Panc1 (cell line): Measurements from ENCODE around the gene MAPK6. TPM values are rescaled to one million over a fixed set of nuclear protein-coding genes. Genes with fewer than 3 reads are reported as not detected.

Source experiments
- ATAC-seq: fragments of 200-7000 bp; cut with Tn5 transposase; 2 replicates; pipeline ENCODE4 v1.9.1; 2020; ENCODE audit warnings: mild to moderate bottlenecking, moderate library complexity
- BruUV-seq: library from RNA; stranded (reverse); fragments of 400-500 nt; replicated peaks from 2 replicates; lab custom pipeline; 2021; lab: Mats Ljungman, UMichigan
- CTCF ChIA-PET: fragments of 300-600 bp; sonication (Branson Sonifier 250); formaldehyde crosslinking; loops from one replicate; lab custom pipeline; 2022; ENCODE audit warnings: antibody characterized with exemption; lab: Charles Lee
- POLR2A ChIA-PET: fragments of 300-600 bp; sonication (Branson Sonifier 250); formaldehyde crosslinking; loops from one replicate; lab custom pipeline; 2022; ENCODE audit warnings: antibody characterized with exemption; lab: Charles Lee
- DNase-seq: peaks from one replicate; pipeline ENCODE4 v3.0.0-alpha.2; 2010; ENCODE audit warnings: low read depth, low spot score
- H3K27ac ChIP-seq: 2 replicates; pipeline ENCODE4 v1.5.1; 2011; ENCODE audit warnings: mild to moderate bottlenecking, low read length, inconsistent platforms
- H3K27me3 ChIP-seq: fragments of 200-500 bp; sonication (Bioruptor generic); 2 replicates; pipeline ENCODE4 v1.6.0; 2014; ENCODE audit warnings: low read length, inconsistent platforms; ENCODE audit not compliant: control insufficient read depth, insufficient read depth
- H3K36me3 ChIP-seq: fragments of 200-500 bp; sonication (Bioruptor generic); 2 replicates; pipeline ENCODE4 v1.5.1; 2014; ENCODE audit warnings: inconsistent platforms, mild to moderate bottlenecking, low read length, moderate library complexity; ENCODE audit not compliant: control insufficient read depth, insufficient read depth
- H3K4me1 ChIP-seq: 2 replicates; pipeline ENCODE4 v1.5.1; 2011; ENCODE audit warnings: inconsistent platforms, mild to moderate bottlenecking, low read length, moderate library complexity; ENCODE audit not compliant: control insufficient read depth, insufficient read depth
- H3K4me3 ChIP-seq, 2 experiments: 2 replicates each; pipeline ENCODE4 v1.5.1; 2011 to 2012; ENCODE audit warnings: low read depth in 2 of 2, low read length in 2 of 2, mild to moderate bottlenecking in 2 of 2, inconsistent platforms in 1 of 2, moderate library complexity in 1 of 2
- H3K9me3 ChIP-seq: fragments of 200-500 bp; sonication (Bioruptor generic); 2 replicates; pipeline ENCODE4 v1.5.1; 2014; ENCODE audit warnings: low read depth, mild to moderate bottlenecking, inconsistent platforms, low read length, moderate library complexity; ENCODE audit not compliant: control insufficient read depth, insufficient read depth
- CTCF ChIP-seq: fragments of 450-650 bp; IDR thresholded peaks from 2 replicates; pipeline ENCODE4 v1.5.1; 2017; ENCODE audit warnings: mild to moderate bottlenecking
- POLR2AphosphoS5 ChIP-seq: IDR thresholded peaks from 2 replicates; pipeline ENCODE4 v1.6.1; 2012; ENCODE audit warnings: mild to moderate bottlenecking, low read depth, low read length, moderate library complexity
- REST ChIP-seq, 2 experiments: IDR thresholded peaks; 2 replicates each; pipeline ENCODE4 v1.6.1; 2011 to 2012; ENCODE audit warnings: low read depth in 2 of 2, control low read depth in 1 of 2, low read length in 1 of 2, mild to moderate bottlenecking in 1 of 2, moderate library complexity in 1 of 2; ENCODE audit not compliant: insufficient read depth in 1 of 2
- SIN3A ChIP-seq: IDR thresholded peaks from 2 replicates; pipeline ENCODE4 v1.6.1; 2012; ENCODE audit warnings: low read depth, mild to moderate bottlenecking, low read length, moderate library complexity, borderline replicate concordance; ENCODE audit not compliant: insufficient read depth
- TCF7L2 ChIP-seq: IDR thresholded peaks from 2 replicates; pipeline ENCODE4 v1.6.1; 2011; ENCODE audit warnings: mild to moderate bottlenecking, low read depth, low read length, inconsistent platforms
- in situ Hi-C: cut with HindIII; loops from 2 replicates; pipeline ENCODE4 v1.10.0; 2016; ENCODE audit warnings: low sequenced_read_pairs, low pct_unique_long_range_greater_than_20kb
- intact Hi-C: fragments of 100-400 bp; cut with micrococcal nuclease; formaldehyde crosslinking; loops from one replicate; pipeline ENCODE4 v1.10.0; 2022; ENCODE audit not compliant: unreplicated experiment
- total RNA-seq: library from RNA; stranded (reverse); gene quantifications from one replicate; pipeline ENCODE4 v1.2.1, GENCODE V29; 2021; ENCODE audit not compliant: unreplicated experiment

The MAPK6 gene
- total RNA-seq, 1 experiment from 2014 or later = 66.6 TPM

- peak overlapping the region; percentile 84; the same call in 1 of the 2 replicates for H3K27ac ChIP-seq
- intact Hi-C loops = no loop called here
Observed at GRCh38 chr15:51970132-51970817, 48.7 kb upstream of the MAPK6 start.

GRCh38 chr15:51971032-51971374 is 48.0 kb upstream of the MAPK6 start:
- DNase-seq (no peak), ATAC-seq (no peak; the same call in 1 of the 2 replicates)
- Histone ChIP-seq H3K27ac (peak overlapping the region; percentile 84), H3K36me3 (no peaks in the 10 kb centered on the region; the same call in 1 of the 2 replicates), H3K27me3 (no peaks in the 10 kb centered on the region), H3K4me3 (peak overlapping the region; percentile 82 to 95), H3K9me3 (no peaks in the 10 kb centered on the region), H3K4me1 (peaks cover 11% of the 10 kb centered on the region)
- ChIA-PET CTCF (no interaction called here), POLR2A (interaction anchor here (0.6 kb wide), 2 partner anchors 49 to 208 kb away, joined by 3 read pairs; no protein-coding TSS in a partner anchor)
- in situ Hi-C loops (no loop called here), intact Hi-C loops (no loop called here)
- no TSS peak for BruUV-seq
- TF ChIP-seq CTCF = no peak
- TF ChIP-seq POLR2AphosphoS5 = no peak
- TF ChIP-seq REST (IDR thresholded peaks at IDR 0.05; ENCODE audit: insufficient read depth in 1 of 2, low read depth in 2 of 2, low read length in 1 of 2) = no peak
- no peak for TF ChIP-seq SIN3A
- TF ChIP-seq TCF7L2 = no peak

More at GRCh38 chr15:51970132-51970817, 48.7 kb upstream of the MAPK6 start:
- Histone ChIP-seq H3K9me3 (no peaks in the 10 kb centered on the region), H3K36me3 (peaks cover 2% of the 10 kb centered on the region), H3K4me1 (peaks cover 11% of the 10 kb centered on the region), H3K4me3 (peak overlapping the region; percentile 82 to 95), H3K27me3 (no peaks in the 10 kb centered on the region)
- BruUV-seq = no TSS peak
- TF ChIP-seq CTCF (no peak), REST (IDR thresholded peaks at IDR 0.05; ENCODE audit: insufficient read depth in 1 of 2, low read depth in 2 of 2, low read length in 1 of 2) (no peak), POLR2AphosphoS5 (no peak), TCF7L2 (no peak), SIN3A (no peak)
- no peak for ATAC-seq
- in situ Hi-C loops = no loop called here
- no peak for DNase-seq
- ChIA-PET CTCF (no interaction called here), POLR2A (no interaction called here)
